ENCODE results near the gene TRIP12. TPM values are rescaled to one million over a fixed set of nuclear protein-coding genes. Genes with fewer than 3 reads are reported as not detected.
A peak's percentile ranks its signal among the peaks of the same experiment; 100 is the strongest.
"Not testable (repeated sequence)": the region's sequence is repeated elsewhere in the genome, so short reads cannot be mapped to it uniquely, and the experiment has no call there.

TRIP12 gene
- 100 to 1,000 TPM; 178 to 256 (median 193) TPM for total RNA-seq

- TF ChIP-seq CTCF (IDR thresholded peaks at IDR 0.05): no peak
- ATAC-seq (ENCODE audit: low FRiP score): peak; percentile 84
- DNase-seq (ENCODE audit: low spot score): peak; percentile 70
Observed at GRCh38 chr2:229921892-229922448, at the start of gene TRIP12. Gene TRIP12, minus strand, starts transcription at chr2:229922009. Its CDS starts 41,930 bp downstream, at chr2:229880079.

GRCh38 chr2:229971298-229971790 is 49.5 kb upstream of the TRIP12 start:
- DNase-seq (ENCODE audit: low spot score): no peak
- ATAC-seq (ENCODE audit: low FRiP score): no peak
- TF ChIP-seq CTCF (IDR thresholded peaks at IDR 0.05): no peak

- no peak for ATAC-seq (ENCODE audit: low FRiP score)
Observed at GRCh38 chr2:229970406-229970805, 48.6 kb upstream of the TRIP12 start.

GRCh38 chr2:229969921-229970320 is 48.1 kb upstream of the TRIP12 start:
- no peak for ATAC-seq (ENCODE audit: low FRiP score)
- no peak for DNase-seq (ENCODE audit: low spot score)
- no peak for TF ChIP-seq CTCF (IDR thresholded peaks at IDR 0.05)

More at GRCh38 chr2:229970406-229970805, 48.6 kb upstream of the TRIP12 start:
- DNase-seq (ENCODE audit: low spot score): no peak
- no peak for TF ChIP-seq CTCF (IDR thresholded peaks at IDR 0.05)

- not testable (repeated sequence) for DNase-seq (ENCODE audit: low spot score); ATAC-seq (ENCODE audit: low FRiP score)
Observed at GRCh38 chr2:229963596-229963995, 41.8 kb upstream of the TRIP12 start.

- no peak for TF ChIP-seq CTCF (IDR thresholded peaks at IDR 0.05)
- no peak for ATAC-seq (ENCODE audit: low FRiP score)
- no peak for DNase-seq (ENCODE audit: low spot score)
Observed at GRCh38 chr2:229956491-229956890, 34.7 kb upstream of the TRIP12 start.

- DNase-seq (ENCODE audit: low spot score) (no peak), ATAC-seq (ENCODE audit: low FRiP score) (no peak)
- no peak for TF ChIP-seq CTCF (IDR thresholded peaks at IDR 0.05)
Observed at GRCh38 chr2:229955663-229956062, 33.9 kb upstream of the TRIP12 start.
